Measurements from ENCODE around the gene TGFB3.

The TGFB3 gene

DNA sequence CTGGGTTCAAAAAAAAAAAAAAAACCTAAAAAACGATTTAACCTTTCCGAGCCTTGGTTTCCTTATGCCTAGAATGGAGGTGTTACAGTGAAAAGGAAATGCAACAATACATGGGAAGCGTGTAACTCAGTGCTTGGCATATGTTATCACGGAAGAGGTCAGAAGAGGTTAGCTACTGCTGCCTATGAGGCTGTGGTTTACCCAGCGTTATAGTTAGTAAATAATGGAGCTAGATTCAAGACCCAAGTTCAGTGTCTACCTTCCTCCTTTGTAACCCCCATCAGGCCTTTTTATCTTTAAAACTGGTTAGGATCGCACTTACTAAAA, 4.6 kb upstream of the TGFB3 start:
- DNase-seq, result no peak

DNA sequence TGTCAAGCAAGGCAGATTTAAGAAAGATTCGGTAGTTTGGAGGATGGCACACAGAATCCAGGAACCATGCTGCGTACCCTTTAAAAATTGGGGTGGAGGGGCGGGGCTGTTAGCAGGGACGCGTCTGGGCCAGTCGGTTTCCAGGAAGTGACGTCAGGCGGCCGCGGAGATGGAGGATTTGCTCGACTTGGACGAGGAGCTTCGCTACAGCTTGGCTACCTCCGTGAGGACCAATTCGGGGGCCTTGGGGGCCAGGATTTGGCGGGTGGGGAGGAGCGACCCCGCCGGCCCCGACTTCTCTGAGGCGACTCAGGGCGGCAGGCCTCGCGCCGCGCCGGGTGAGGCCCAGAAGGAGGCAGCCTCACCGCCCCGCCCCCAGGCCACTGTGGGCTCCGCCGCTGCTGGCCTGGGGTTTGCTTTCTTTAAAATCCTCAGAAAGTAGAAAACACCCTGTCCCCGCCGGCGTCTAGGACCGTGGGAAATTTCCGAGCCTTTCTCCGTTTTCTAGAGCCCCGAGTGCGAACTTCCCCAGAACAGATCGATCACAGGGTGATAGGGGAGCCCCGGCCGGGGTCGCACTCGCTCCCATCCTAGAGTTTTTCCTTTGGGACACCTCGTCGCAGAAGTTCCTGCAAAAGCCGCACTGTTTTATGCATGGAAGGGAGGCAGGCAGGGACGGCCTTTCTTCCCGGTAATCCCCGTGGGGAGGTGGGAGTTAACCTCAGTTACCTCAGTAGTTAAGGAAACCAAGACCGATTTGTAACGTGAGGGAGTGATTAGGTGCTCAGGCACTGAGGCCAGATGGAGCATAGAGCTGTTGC, 4.0 kb upstream of the TGFB3 start, which contains the start of gene IFT43:
Gene IFT43, plus strand, starts transcription at position 146 of the 821 bp plus-strand sequence. Its CDS starts 24 bp downstream, at position 170.
- peak; percentile 85 for DNase-seq

DNA sequence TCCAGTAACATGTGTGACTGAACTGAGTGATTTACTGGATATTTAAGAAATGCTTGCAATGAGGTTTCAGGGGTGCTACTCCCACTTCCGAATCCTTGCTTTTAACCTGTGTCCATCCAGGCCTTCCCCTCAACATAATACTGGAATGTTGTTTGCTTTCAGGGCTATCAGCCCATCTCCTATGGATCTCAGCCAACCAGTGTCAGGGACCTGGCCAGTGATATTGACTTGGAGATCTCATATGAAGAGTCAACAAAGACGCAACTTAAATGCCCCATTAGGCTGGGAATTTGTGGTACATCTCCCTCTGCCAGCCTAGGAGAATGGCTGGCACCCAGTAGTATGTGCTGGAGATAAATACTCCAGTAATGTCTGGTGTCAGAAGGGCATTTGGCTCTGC, 2.9 kb upstream of the TGFB3 start:
- DNase-seq, result no peak

GRCh38 chr14:75983019-75983358, 1.2 kb upstream of the TGFB3 start:
- DNase-seq, result no peak

GRCh38 chr14:75982266-75983018, 647 bp upstream of the TGFB3 start:
- peak; percentile 93 for DNase-seq

GRCh38 chr14:75980856-75981255, 939 bp downstream of the TGFB3 start:
- DNase-seq, result peak; percentile 67

DNA sequence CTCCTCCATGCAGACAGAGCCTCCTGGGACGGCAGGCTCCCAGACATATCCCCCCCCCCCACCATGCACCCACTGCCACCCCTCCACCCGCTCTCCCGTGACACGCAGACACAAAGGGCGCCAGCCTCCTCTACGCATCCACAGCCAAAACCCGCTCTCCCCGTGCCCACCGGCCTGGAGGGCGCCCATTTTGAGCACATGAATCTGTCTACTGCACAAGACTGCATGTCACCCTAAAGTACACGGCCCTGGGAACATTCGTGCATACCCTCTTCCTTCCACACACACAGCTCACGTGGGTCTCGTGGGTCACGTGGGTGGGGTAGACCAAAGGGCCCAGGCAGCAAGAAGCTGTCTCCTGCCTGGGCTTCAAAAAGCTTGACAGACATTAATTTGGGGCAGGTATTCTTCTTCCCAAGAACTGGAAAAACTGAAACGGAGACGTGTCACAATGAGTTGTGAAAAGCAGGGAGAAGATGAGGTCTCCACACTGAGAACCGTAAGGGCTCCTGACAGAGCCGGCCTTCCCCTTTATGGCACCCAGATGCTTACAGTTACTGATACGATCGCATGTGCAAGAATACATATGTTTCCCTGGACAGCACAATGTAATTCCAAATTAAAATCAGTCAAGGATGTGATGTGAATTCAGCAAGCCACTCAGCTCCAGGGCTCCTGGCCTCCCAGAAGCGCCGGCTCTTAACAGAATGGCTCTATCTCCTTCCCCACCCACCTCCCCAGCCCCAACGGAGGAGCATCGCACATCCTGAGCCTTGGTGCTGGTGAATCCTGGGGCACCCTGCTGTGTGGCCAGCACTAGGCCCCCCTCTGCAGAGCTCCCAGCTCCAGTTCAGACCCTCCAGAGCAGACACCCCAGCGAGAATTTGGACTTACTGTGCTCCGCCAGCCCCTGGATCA, 1.9 kb downstream of the TGFB3 start:
- DNase-seq, result no peak

- peak; percentile 72 for DNase-seq
Measured at GRCh38 chr14:75979071-75979571, 2.7 kb downstream of the TGFB3 start.

- DNase-seq, result no peak
Measured at GRCh38 chr14:75978249-75978731, 3.5 kb downstream of the TGFB3 start.

DNA sequence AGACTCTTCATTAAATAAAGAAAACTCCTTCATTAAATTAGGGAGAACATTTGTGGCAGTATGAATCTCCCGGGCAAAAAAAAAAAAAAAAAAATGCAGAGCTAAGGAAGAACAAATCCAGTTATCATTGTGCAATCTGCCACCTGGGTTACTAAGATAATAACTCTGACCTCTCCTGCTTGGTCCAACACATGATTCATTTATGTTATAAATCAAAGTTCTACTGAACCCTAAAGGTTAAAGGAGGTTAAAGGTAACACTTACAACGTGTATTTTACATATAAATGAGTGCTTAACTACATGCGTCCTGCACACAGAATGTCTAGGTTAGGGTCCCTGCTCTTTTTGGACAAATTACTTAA, 4.2 kb downstream of the TGFB3 start:
- DNase-seq, result no peak

GRCh38 chr14:75976826-75977581, 4.8 kb downstream of the TGFB3 start:
- DNase-seq, result no peak

DNA sequence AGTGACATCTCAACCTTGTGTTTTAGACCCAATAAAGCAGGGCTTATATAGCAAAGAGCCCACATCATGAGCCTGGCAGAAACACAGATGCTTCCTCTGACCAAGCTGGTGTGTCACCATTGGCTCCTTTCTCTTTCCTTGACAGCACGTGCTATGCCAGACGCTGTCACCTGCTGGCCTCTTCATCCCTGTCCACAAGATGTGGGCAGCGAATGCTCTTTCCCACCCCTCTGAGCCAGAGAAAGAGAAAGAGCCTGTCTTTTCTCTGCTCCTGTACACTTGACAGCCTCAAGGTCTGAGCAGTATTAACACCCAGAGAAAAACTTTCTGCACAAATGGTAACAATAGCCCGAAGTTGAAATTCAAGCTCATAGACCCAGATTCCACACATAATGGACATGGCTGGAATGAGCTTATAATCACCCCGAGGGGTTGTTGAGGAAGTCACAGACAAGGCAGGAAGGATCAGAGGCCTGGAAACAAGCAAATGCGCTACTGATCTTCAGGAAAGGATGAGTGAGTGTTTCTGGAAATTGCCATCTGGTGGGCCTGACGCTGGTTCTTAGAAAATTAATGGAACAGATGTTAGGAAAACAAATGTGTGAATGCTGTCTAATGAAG, 8.9 kb downstream of the TGFB3 start:
- DNase-seq, result peak; percentile 64

- no peak for DNase-seq
Measured at GRCh38 chr14:75971509-75971908, 10.3 kb downstream of the TGFB3 start.

GRCh38 chr14:75970989-75971388, 10.8 kb downstream of the TGFB3 start:
- DNase-seq, result no peak

- peak; percentile 66 for DNase-seq
Measured at GRCh38 chr14:75969891-75970290, 11.9 kb downstream of the TGFB3 start.

DNA sequence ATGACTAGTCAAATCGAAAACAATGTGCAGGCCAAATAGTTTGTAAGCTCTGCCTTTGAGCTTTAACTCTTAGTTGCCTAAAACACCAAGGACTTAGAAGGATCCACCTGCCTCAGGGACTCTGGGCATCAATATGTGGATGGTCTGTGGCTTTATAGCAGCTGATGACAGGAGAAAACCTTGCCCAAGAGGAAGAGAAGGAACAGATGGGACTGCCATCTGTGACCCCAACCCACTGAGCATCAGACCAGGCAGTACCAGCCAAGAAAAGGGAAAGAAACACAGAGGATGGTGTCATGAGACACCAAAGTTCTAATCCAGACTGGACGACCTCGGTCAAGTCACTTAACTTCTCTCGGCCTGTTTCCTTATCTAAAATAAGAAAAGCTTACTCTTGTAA, 12.7 kb downstream of the TGFB3 start:
- DNase-seq, result peak; percentile 24

DNA sequence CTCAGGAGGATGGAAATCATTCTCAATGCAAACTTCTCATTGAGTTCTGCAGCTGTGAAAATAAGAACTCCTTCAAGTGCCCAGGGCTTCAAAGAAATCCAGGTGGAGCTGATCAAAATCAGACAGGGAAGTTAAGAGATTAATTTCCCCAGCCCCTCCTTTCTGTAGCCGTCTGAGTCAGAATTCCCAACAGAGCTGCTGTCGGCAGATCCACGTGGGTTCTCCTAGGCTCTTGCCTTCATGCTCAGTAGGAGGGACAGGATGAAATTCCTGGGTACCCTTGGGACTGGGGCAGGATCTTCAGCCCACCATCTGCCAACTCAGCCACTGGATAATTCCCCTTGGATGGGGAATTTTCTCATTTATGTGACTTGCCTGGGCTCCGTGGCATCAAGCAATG, 13.3 kb downstream of the TGFB3 start:
- peak; percentile 27 for DNase-seq

GRCh38 chr14:75967866-75968265, 13.9 kb downstream of the TGFB3 start:
- peak; percentile 44 for DNase-seq

- peak; percentile 2 for DNase-seq
Measured at GRCh38 chr14:75961662-75962061, 20.1 kb downstream of the TGFB3 start.

DNA sequence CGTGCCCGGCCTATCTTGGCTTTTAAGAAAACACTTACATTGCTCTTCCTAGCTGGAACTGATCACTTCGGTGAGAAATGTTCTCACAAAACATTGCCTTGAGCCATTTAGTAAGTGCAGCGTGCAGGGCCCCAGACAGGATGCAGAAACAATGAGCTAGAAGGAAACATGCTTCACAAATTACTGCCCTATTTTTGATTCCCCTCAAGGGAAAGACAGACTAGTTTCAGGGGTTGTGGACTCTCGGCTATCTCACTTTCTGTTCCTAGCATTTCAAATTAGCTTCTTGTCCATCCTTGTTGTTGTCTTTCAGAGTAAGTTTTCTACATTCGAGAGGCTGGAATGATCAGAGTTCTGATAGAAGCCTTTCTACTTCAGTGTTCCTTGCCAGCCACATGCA, 21.6 kb downstream of the TGFB3 start:
- DNase-seq, result peak; percentile 47

DNA sequence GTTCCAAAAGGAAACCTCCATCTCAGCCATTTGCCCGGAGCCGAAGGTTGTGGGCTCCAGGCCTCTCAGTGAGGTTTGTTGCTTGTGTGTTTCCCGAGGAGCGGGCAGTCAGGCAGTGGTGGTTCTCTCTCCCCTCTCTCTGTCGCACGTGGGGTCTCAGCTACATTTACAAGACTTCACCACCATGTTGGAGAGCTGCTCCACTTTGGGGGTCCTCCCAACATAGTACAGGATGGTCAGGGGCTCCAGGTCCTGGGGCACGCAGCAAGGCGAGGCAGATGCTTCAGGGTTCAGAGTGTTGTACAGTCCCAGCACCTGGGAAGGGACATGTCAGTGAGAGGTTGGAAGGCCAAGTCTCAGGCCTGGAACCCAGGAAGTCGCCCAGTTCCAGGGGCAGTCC, 22.8 kb downstream of the TGFB3 start:
- peak; percentile 29 for DNase-seq

GRCh38 chr14:75952489-75952888, 29.3 kb downstream of the TGFB3 start:
- no peak for DNase-seq

Measured in islet precursor cell (in vitro differentiated cells).